CD14-positive monocyte (primary cell): Measurements from ENCODE around the gene COMT. TPM values are rescaled to one million over a fixed set of nuclear protein-coding genes. Genes with fewer than 3 reads are reported as not detected.

Source experiments
- DNase-seq, 3 donors: peaks; one replicate each; pipeline ENCODE4 v3.0.0-alpha.2; 2011 to 2022
- H2AFZ ChIP-seq: 2 replicates; pipeline ENCODE4 v1.6.0; 2012; ENCODE audit warnings: mild to moderate bottlenecking, low read depth, low read length, inconsistent platforms; ENCODE audit not compliant: insufficient read depth, poor library complexity, severe bottlenecking
- H3K27ac ChIP-seq, 2 donors: 1 replicate in 1 of 2; 2 replicates in 1 of 2; pipeline ENCODE4 v1.5.1; 2012 to 2013; ENCODE audit warnings: low read length in 2 of 2, control low read depth in 1 of 2, inconsistent platforms in 1 of 2, low read depth in 1 of 2, mild to moderate bottlenecking in 1 of 2
- H3K27me3 ChIP-seq, 2 donors: one replicate each; pipeline versions ENCODE4 v1.6.0 to v1.6.1; 2011 to 2013; ENCODE audit warnings: low read length in 2 of 2; ENCODE audit not compliant: control insufficient read depth in 2 of 2, insufficient read depth in 2 of 2
- H3K36me3 ChIP-seq, 2 donors: replicated peaks in 1 of 2; 1 replicate in 1 of 2; 2 replicates in 1 of 2; pipeline versions ENCODE4 v1.5.1 to v1.6.1; 2012 to 2013; ENCODE audit warnings: low read length in 2 of 2, control low read depth in 1 of 2, inconsistent platforms in 1 of 2, mild to moderate bottlenecking in 1 of 2; ENCODE audit not compliant: insufficient read depth in 2 of 2, control insufficient read depth in 1 of 2
- H3K4me1 ChIP-seq, 2 donors: 1 replicate in 1 of 2; 2 replicates in 1 of 2; pipeline versions ENCODE4 v1.5.1 to v1.6.1; 2012 to 2013; ENCODE audit warnings: low read length in 2 of 2, control low read depth in 1 of 2, inconsistent platforms in 1 of 2, mild to moderate bottlenecking in 1 of 2, moderate library complexity in 1 of 2; ENCODE audit not compliant: insufficient read depth in 2 of 2, control insufficient read depth in 1 of 2
- H3K4me2 ChIP-seq: replicated peaks from 2 replicates; pipeline ENCODE3; 2012; ENCODE audit warnings: low read length, moderate library complexity, mild to moderate bottlenecking; ENCODE audit not compliant: poor library complexity, severe bottlenecking; ENCODE audit errors: extremely low read depth
- H3K4me3 ChIP-seq, 3 experiments: fragments of 200-600 bp in 1 of 3; sonication (generic) in 1 of 3; replicated peaks in 1 of 3; 1 replicate in 2 of 3; 2 replicates in 1 of 3; pipeline ENCODE4 v1.5.1; 2011 to 2013; ENCODE audit warnings: low read length in 3 of 3, mild to moderate bottlenecking in 3 of 3, control low read depth in 2 of 3, low read depth in 2 of 3, inconsistent platforms in 1 of 3, moderate library complexity in 1 of 3
- H3K79me2 ChIP-seq: 2 replicates; pipeline ENCODE4 v1.6.0; 2012; ENCODE audit warnings: mild to moderate bottlenecking, control low read depth, inconsistent platforms, low read length, moderate library complexity; ENCODE audit not compliant: insufficient read depth
- H3K9ac ChIP-seq: 2 replicates; pipeline ENCODE4 v1.6.0; 2017; ENCODE audit warnings: low read length, mild to moderate bottlenecking; ENCODE audit not compliant: insufficient read depth, poor library complexity, severe bottlenecking
- H3K9me3 ChIP-seq, 2 donors: replicated peaks in 1 of 2; 1 replicate in 1 of 2; 2 replicates in 1 of 2; pipeline versions ENCODE4 v1.5.1 to v1.6.1; 2012 to 2013; ENCODE audit warnings: low read length in 2 of 2, control low read depth in 1 of 2; ENCODE audit not compliant: control insufficient read depth in 1 of 2, insufficient read depth in 1 of 2
- H4K20me1 ChIP-seq: 2 replicates; pipeline ENCODE4 v1.6.0; 2012; ENCODE audit warnings: mild to moderate bottlenecking, low read length, control low read depth, moderate library complexity; ENCODE audit not compliant: insufficient read depth
- H3K27ac Mint-ChIP-seq, 7 donors: one replicate each; pipeline ENCODE4 v1.8.0; 2020; ENCODE audit warnings: mild to moderate bottlenecking in 7 of 7, mixed read lengths in 7 of 7, moderate library complexity in 6 of 7, inconsistent platforms in 2 of 7
- H3K27me3 Mint-ChIP-seq, 3 donors: one replicate each; pipeline ENCODE4 v1.8.0; 2021 to 2022; ENCODE audit warnings: low read depth in 3 of 3, mild to moderate bottlenecking in 3 of 3, mixed read lengths in 3 of 3, moderate library complexity in 3 of 3, inconsistent platforms in 1 of 3
- H3K36me3 Mint-ChIP-seq, 2 donors: one replicate each; pipeline ENCODE4 v1.8.0; 2020; ENCODE audit warnings: mixed read lengths in 2 of 2, inconsistent platforms in 1 of 2, mild to moderate bottlenecking in 1 of 2
- H3K4me1 Mint-ChIP-seq: one replicate; pipeline ENCODE4 v1.8.0; 2020; ENCODE audit warnings: mild to moderate bottlenecking, mixed read lengths
- H3K4me3 Mint-ChIP-seq, 2 donors: one replicate each; pipeline ENCODE4 v1.8.0; 2020; ENCODE audit warnings: mild to moderate bottlenecking in 2 of 2, mixed read lengths in 2 of 2, moderate library complexity in 1 of 2
- H3K9me3 Mint-ChIP-seq, 7 donors: one replicate each; pipeline ENCODE4 v1.8.0; 2020 to 2022; ENCODE audit warnings: mixed read lengths in 7 of 7, mild to moderate bottlenecking in 6 of 7, moderate library complexity in 6 of 7, inconsistent platforms in 2 of 7
- WGBS: methylation state at CpG from one replicate; pipeline ENCODE4 v1.1.5; 2013; ENCODE audit warnings: missing lambda C conversion rate; ENCODE audit not compliant: insufficient coverage; 5-methylcytosine and 5-hydroxymethylcytosine counted together
- intact Hi-C, 2 donors: fragments of 100-400 bp; cut with micrococcal nuclease; formaldehyde crosslinking; loops; one replicate each; pipeline versions ENCODE4 v1.15.0 to v1.15.1; 2023
- polyA plus RNA-seq, 3 donors: library from polyadenylated mRNA; depleted of rRNA in 1 of 3; unstranded in 2 of 3; stranded (reverse) in 1 of 3; fragments of 300-500 nt in 2 of 3; fragments of >200 nt in 1 of 3; fragmentation: Illumina TruSeq in 2 of 3; gene quantifications; 1 replicate in 2 of 3; 2 replicates in 1 of 3; pipeline ENCODE4 v1.2.3, GENCODE V29; 2012 to 2021
- TF ChIP-seq, protein P1 (sequence below): fragments of 200-600 bp; IDR thresholded peaks from one replicate; pipeline ENCODE4 v1.8.0; 2022; ENCODE audit warnings: antibody characterized with exemption, mild to moderate bottlenecking

The COMT gene
- polyA plus RNA-seq, 3 donors, result 314 to 400 (median 329) TPM

GRCh38 chr22:19963863-19964642 lies 22.5 kb downstream of the COMT start:
- H3K4me2 ChIP-seq, result no peak overlapping the region
- no peaks in the 10 kb centered on the region for H3K4me1 ChIP-seq
- no peak overlapping the region for H2AFZ ChIP-seq
- H3K9ac ChIP-seq, result no peak overlapping the region
- no peak for DNase-seq
- Mint-ChIP-seq H3K27me3 (peaks cover 0 to 5% (median 3%) of the 10 kb centered on the region in 3 donors), H3K4me1 (peaks cover 7% of the 10 kb centered on the region), H3K36me3 (peaks cover 44 to 75% of the 10 kb centered on the region in 2 donors), H3K4me3 (no peak overlapping the region), H3K27ac (peak overlapping the region in 2 of 7 donors; percentile 41 to 57), H3K9me3 (no peaks in the 10 kb centered on the region)
- intact Hi-C loops, result no loop called here
- peaks cover 54% of the 10 kb centered on the region for H4K20me1 ChIP-seq
- H3K27me3 ChIP-seq, result no peaks in the 10 kb centered on the region
- peaks cover 2% of the 10 kb centered on the region for H3K79me2 ChIP-seq
- 100% methylated on average over 8 of the region's 12 CpGs for WGBS
- TF ChIP-seq, protein P1, sequence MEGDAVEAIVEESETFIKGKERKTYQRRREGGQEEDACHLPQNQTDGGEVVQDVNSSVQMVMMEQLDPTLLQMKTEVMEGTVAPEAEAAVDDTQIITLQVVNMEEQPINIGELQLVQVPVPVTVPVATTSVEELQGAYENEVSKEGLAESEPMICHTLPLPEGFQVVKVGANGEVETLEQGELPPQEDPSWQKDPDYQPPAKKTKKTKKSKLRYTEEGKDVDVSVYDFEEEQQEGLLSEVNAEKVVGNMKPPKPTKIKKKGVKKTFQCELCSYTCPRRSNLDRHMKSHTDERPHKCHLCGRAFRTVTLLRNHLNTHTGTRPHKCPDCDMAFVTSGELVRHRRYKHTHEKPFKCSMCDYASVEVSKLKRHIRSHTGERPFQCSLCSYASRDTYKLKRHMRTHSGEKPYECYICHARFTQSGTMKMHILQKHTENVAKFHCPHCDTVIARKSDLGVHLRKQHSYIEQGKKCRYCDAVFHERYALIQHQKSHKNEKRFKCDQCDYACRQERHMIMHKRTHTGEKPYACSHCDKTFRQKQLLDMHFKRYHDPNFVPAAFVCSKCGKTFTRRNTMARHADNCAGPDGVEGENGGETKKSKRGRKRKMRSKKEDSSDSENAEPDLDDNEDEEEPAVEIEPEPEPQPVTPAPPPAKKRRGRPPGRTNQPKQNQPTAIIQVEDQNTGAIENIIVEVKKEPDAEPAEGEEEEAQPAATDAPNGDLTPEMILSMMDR, result no peak
- no peak overlapping the region for H3K4me3 ChIP-seq
- H3K27ac ChIP-seq, result no peak overlapping the region
- H3K9me3 ChIP-seq, result no peaks in the 10 kb centered on the region
- peaks cover 57 to 77% of the 10 kb centered on the region in 2 donors for H3K36me3 ChIP-seq

GRCh38 chr22:19964701-19965386 lies 23.3 kb downstream of the COMT start:
- H3K4me3 Mint-ChIP-seq, result no peak overlapping the region
- peaks cover 44 to 80% of the 10 kb centered on the region in 2 donors for H3K36me3 Mint-ChIP-seq
- intact Hi-C loops, result no loop called here
- no peaks in the 10 kb centered on the region for H3K9me3 Mint-ChIP-seq
- H3K4me3 ChIP-seq, result no peak overlapping the region
- H3K27ac ChIP-seq, result no peak overlapping the region
- peaks cover 63 to 83% of the 10 kb centered on the region in 2 donors for H3K36me3 ChIP-seq
- peaks cover 54% of the 10 kb centered on the region for H4K20me1 ChIP-seq
- H3K27ac Mint-ChIP-seq, result peak overlapping the region in 3 of 7 donors; percentile 31 to 66 (median 57)
- no peaks in the 10 kb centered on the region for H3K9me3 ChIP-seq
- 94% methylated on average over 12 of the region's 15 CpGs for WGBS
- no peaks in the 10 kb centered on the region for H3K27me3 ChIP-seq
- no peak overlapping the region for H3K4me2 ChIP-seq
- TF ChIP-seq, protein P1, result no peak
- no peaks in the 10 kb centered on the region for H3K79me2 ChIP-seq
- peaks cover 5% of the 10 kb centered on the region for H3K4me1 Mint-ChIP-seq
- peaks cover 0 to 5% (median 3%) of the 10 kb centered on the region in 3 donors for H3K27me3 Mint-ChIP-seq
- DNase-seq, result no peak
- H3K4me1 ChIP-seq, result no peaks in the 10 kb centered on the region
- H2AFZ ChIP-seq, result no peak overlapping the region
- no peak overlapping the region for H3K9ac ChIP-seq
